ENCODE measurements around the gene P4HB.

P4HB gene

DNA sequence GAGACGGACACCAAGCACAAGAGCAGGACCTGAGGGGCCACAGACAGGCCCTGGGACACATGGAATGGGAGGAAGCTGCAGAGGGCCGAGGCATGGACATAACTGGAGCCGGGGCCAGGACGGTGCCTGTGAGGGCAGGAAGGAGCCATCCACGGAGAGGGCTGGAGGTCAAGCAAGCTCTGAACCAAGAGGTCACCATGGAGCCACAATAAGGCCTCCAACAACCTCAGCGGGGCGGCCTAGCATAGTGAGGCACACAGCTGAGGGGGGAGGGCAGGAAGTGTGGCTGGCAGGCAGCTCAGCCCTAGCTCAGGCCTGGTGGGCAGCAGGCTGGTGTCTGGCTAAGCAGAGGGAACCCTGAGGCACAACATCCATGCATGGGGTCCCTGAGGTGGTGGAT is 31.7 kb downstream of the P4HB start:
- TF ChIP-seq, protein P1, sequence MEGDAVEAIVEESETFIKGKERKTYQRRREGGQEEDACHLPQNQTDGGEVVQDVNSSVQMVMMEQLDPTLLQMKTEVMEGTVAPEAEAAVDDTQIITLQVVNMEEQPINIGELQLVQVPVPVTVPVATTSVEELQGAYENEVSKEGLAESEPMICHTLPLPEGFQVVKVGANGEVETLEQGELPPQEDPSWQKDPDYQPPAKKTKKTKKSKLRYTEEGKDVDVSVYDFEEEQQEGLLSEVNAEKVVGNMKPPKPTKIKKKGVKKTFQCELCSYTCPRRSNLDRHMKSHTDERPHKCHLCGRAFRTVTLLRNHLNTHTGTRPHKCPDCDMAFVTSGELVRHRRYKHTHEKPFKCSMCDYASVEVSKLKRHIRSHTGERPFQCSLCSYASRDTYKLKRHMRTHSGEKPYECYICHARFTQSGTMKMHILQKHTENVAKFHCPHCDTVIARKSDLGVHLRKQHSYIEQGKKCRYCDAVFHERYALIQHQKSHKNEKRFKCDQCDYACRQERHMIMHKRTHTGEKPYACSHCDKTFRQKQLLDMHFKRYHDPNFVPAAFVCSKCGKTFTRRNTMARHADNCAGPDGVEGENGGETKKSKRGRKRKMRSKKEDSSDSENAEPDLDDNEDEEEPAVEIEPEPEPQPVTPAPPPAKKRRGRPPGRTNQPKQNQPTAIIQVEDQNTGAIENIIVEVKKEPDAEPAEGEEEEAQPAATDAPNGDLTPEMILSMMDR (IDR thresholded peaks at IDR 0.05; ENCODE audit: low read depth, low read length, missing control alignments): no peak
- no peak for DNase-seq (ENCODE audit: extremely low read depth, low read depth)

GRCh38 chr17:81825841-81826466 is 34.4 kb downstream of the P4HB start:
- DNase-seq (ENCODE audit: extremely low read depth, low read depth): no peak
- TF ChIP-seq, protein P1 (IDR thresholded peaks at IDR 0.05; ENCODE audit: low read depth, low read length, missing control alignments): no peak
- H3K4me3 ChIP-seq (replicated peaks; ENCODE audit: low read depth, low read length): no peak overlapping the region

More for the DNA sequence above, 31.7 kb downstream of the P4HB start:
- H3K4me3 ChIP-seq (replicated peaks; ENCODE audit: low read depth, low read length): no peak overlapping the region

- no peak for DNase-seq (ENCODE audit: extremely low read depth, low read depth)
- H3K4me3 ChIP-seq (replicated peaks; ENCODE audit: low read depth, low read length): no peak overlapping the region
Measured at GRCh38 chr17:81824595-81824994, 35.7 kb downstream of the P4HB start.

DNA sequence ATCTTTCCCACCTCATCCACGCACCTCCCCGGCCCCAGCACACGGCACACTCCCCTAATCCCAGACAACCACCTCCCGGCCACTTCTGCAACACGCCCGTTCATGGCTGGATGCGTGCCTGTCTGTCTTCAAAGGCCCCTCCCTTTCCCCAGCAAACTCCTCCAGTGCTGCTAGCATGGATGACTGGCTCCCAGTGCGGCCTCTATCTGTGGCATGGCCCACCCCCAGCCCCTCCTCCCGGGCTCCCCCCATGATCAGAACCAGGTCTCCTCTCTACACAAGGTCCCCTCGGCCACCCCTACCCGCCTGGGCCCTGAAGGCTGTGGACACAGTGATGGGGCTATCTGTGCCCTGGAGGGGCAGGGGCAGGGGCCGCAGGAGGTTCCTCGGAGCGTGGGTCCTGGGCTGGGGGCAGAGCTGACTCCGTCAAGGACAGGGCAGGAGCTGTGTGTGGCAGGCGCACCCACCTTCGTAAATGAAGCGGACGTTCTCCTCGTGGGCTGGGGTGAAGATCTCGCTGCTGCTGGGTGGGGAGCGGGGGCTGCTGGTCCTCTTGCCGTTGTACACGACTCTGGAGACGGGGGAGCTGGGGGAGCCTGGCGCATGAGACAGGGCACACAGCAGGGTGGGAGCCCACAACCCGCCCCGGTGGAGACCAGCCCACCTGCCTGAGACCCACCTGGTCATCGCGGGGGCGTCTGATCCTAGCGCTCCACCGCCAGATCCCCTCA is 36.4 kb downstream of the P4HB start:
- TF ChIP-seq, protein P1 (IDR thresholded peaks at IDR 0.05; ENCODE audit: low read depth, low read length, missing control alignments): no peak

More at GRCh38 chr17:81824595-81824994, 35.7 kb downstream of the P4HB start:
- TF ChIP-seq, protein P1 (IDR thresholded peaks at IDR 0.05; ENCODE audit: low read depth, low read length, missing control alignments): no peak

GRCh38 chr17:81822996-81823819 is 37.1 kb downstream of the P4HB start:
- TF ChIP-seq, protein P1 (IDR thresholded peaks at IDR 0.05; ENCODE audit: low read depth, low read length, missing control alignments): no peak
- DNase-seq (ENCODE audit: extremely low read depth, low read depth): no peak
- no peak overlapping the region for H3K4me3 ChIP-seq (replicated peaks; ENCODE audit: low read depth, low read length)

More for the DNA sequence above, 36.4 kb downstream of the P4HB start:
- no peak for DNase-seq (ENCODE audit: extremely low read depth, low read depth)
- H3K4me3 ChIP-seq (replicated peaks; ENCODE audit: low read depth, low read length): no peak overlapping the region

GRCh38 chr17:81822312-81822637 is 38.1 kb downstream of the P4HB start:
- no peak overlapping the region for H3K4me3 ChIP-seq (replicated peaks; ENCODE audit: low read depth, low read length)
- TF ChIP-seq, protein P1 (IDR thresholded peaks at IDR 0.05; ENCODE audit: low read depth, low read length, missing control alignments): no peak
- DNase-seq (ENCODE audit: extremely low read depth, low read depth): no peak
